Activated T-helper 9 cell treated with anti-CD3 and anti-CD28 coated beads, Interleukin-2, amount 50 U/mL, for 16 hours (primary cell): ENCODE results near the gene CNTN5.

Source experiments
- DNase-seq: peaks from one replicate; pipeline ENCODE4 v3.0.0-alpha.2; 2020; ENCODE audit warnings: low read depth

CNTN5 gene

GRCh38 chr11:99509863-99510262 lies 489.1 kb downstream of the CNTN5 start:
- DNase-seq: no peak

DNA sequence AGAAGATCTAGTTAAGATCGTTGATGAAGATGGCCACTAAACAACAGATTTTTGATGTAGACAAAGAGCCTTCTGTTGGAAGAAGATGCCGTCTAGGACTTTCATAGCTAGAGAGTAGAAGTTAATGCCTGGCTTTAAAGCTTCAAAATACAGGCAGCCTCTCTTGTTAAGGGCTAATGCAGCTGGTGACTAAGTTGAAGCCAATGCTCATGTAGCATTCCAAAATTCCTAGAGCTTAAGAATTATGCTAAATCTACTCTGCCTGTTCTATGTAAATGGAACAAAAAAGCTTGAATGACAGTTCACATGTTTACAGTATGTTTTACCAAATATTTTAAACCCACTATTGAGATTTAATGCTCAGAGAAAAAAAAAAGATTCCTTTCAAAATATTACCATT lies 492.6 kb downstream of the CNTN5 start:
- no peak for DNase-seq

- DNase-seq: no peak
Observed at GRCh38 chr11:99519095-99519494, 498.3 kb downstream of the CNTN5 start.

DNA sequence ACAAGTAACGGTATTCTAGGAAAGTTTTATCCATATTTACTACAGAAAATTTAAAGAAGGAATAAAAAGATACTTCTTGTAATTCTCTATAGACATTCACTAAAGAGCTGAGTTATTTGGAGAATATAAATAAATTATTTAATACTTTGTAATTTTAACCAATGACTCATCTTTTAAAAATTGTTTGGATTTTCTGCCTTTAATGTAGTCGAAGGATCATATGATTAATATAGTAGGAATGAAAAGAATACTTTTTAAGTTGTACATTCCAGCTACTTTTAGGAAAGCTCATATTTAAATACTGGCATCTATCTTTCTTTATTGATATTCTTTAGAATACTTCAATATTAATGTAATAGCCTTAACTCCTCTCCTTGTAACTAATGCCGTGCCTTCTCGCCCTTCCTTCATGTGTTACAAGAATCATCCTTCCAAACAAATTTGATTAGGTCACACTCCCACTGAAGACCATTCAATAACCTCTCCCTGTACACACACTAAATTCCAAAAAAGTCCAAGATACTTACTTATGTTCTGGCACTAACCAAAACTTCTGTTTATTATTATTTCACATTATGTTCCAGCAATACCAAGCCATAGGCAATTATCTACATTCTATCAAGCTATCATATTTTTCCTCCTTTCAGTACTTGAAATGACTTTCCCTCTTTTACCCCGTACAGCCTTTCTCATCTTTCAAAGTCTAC lies 501.9 kb downstream of the CNTN5 start:
- DNase-seq: no peak

GRCh38 chr11:99531468-99531867 lies 510.7 kb downstream of the CNTN5 start:
- no peak for DNase-seq

DNA sequence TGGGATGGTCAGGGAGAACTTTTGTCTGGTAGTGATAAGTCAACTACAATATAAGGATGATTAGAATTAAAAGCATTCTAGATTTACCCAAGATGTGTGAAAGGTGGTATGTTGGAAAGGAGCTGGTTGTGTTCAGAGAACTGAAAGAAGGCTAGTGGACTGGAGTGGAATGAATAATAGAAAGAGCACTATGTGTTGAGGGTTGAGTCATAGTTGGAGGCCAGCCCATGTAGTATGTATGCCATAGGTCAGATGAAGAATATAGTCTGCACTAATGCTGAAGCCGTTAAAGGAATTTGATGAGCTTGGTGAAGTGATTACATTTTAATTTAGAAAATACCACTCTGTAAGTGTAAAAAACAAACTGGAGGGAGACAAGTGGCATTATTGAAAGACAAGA lies 514.1 kb downstream of the CNTN5 start:
- DNase-seq: no peak

- DNase-seq: no peak
Observed at GRCh38 chr11:99535406-99535805, 514.7 kb downstream of the CNTN5 start.

DNA sequence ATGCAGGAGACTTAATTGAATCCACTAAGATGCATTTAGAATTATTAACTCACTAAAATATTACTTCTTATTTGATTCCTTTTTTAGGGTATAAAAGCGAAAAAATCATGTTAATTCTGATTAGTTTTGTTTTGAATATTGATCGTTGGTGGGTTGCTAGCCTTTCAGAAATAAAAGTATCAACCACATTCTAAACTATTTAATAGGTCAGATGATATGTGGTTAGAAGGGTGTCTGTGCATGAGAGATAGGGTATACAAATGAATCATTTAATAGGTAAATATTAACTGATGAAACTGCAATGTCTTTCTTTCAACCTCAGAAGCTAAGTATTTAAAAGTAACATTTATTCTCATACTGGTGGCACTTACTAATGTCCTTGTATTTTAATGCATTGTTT lies 515.1 kb downstream of the CNTN5 start:
- DNase-seq: no peak

DNA sequence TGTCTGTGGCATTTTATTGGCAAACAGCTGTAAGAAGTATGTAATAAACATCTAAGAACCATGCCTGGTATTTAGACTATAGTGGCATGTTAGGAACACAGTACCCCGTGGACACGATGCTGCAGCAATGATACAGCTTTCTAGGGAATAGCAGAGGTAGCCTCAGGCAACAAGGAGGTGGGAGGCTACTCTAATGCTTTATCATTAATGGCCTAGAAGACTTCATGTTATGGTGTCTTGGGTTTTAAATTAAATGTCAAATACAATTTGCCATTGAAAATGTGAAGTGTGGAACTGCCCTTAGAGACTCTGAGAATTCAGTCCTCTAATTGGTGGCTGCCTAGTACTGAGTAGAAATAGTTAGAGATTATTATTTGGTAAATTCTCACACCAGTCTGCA lies 516.9 kb downstream of the CNTN5 start:
- DNase-seq: no peak

DNA sequence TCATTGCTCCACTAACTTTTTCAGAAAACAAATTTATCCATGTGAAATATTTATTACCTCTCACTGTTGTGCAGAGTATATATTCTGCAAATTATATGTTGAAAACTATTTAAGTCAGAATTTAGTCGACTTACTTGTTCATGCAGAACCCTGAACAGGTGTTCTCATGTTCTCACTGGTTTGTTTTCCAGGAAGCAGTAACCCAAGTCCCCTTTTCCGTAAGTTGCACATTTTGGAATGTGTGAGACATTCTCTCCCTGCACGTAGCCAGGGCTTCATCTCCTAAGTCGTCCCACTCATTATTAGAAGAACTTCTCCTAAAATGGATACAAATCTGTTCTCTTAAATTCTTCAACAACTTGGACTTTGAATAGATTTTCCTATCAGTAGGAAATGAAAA lies 524.9 kb downstream of the CNTN5 start:
- no peak for DNase-seq

DNA sequence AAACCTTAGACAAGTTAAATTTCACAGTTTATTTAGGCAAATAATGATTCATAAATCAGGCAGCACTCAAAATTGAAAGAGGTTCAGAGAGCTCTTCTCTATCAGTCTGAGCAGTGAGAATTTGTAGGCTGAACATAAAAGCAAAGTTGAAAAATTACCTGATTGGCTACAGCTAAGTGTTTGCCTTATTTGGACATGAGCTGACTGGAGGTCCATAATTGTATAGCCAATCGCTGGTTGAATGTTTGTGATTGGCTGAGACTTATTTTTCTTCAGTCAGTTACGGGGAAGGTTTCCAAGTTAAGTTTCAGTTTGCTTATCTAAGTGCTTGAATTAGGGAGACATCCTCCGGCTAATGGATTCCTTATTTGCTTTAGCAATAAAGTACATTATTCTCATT lies 527.5 kb downstream of the CNTN5 start:
- no peak for DNase-seq

GRCh38 chr11:99554232-99554903 lies 533.6 kb downstream of the CNTN5 start:
- no peak for DNase-seq

GRCh38 chr11:99555486-99555885 lies 534.7 kb downstream of the CNTN5 start:
- DNase-seq: no peak

DNA sequence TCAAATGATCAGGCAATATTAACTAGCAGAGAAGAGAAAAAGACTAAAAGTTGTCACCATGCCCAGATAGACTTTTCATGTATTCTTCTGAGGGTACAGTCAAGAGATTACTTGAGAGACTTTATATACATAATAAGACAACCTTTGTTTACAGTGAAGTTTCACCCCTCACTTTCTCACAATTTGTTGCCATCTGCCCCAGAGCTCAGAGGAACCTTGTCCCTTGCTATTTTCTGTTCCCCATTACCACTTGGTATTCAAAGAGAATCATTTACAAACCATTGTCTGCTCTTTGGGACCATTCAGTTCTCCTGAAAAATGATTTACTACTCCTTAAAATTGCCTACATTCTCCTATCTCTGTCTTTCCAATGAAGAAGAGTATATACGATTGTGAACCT lies 544.6 kb downstream of the CNTN5 start:
- no peak for DNase-seq

GRCh38 chr11:99567334-99567956 lies 546.7 kb downstream of the CNTN5 start:
- DNase-seq: no peak

GRCh38 chr11:99568808-99569207 lies 548.1 kb downstream of the CNTN5 start:
- no peak for DNase-seq

DNA sequence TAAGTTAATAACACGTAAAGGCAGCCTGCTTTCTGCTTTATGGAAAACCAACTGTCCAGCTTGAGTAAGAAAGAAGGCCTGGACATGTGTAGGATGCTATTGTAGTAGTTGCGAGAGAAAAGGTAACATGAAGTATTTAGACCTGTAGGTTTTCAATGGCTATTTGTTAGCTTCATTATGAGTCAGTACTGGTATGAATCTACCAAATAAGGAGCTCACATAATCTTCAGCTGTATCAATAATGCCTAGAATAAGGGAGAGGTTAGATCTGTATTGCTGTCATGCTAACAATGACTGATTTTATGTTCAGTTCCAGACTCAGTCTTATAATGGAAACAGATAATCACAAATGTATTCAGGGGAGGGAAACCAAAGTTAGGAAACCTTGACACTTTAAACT lies 550.3 kb downstream of the CNTN5 start:
- DNase-seq: no peak

DNA sequence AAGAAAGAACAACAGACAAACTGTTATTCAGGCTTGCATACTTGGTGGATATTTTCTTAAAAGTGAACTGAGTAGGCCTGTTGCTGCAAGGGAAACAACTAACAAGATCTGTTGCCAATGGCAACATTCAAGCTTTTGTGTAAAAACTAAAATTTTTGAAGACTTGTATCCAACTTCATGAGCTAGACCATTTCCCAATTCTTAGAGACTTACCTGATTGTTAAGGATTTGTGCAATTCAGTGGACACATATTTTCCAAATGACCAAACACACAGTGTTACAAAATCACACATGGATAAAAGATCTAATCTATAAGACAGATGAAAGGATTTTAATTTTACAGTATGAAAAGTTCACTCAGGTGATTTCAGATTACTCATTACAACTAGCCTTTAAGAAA lies 564.1 kb downstream of the CNTN5 start:
- no peak for DNase-seq

GRCh38 chr11:99585606-99586005 lies 564.9 kb downstream of the CNTN5 start:
- no peak for DNase-seq

GRCh38 chr11:99589771-99590170 lies 569.0 kb downstream of the CNTN5 start:
- no peak for DNase-seq

DNA sequence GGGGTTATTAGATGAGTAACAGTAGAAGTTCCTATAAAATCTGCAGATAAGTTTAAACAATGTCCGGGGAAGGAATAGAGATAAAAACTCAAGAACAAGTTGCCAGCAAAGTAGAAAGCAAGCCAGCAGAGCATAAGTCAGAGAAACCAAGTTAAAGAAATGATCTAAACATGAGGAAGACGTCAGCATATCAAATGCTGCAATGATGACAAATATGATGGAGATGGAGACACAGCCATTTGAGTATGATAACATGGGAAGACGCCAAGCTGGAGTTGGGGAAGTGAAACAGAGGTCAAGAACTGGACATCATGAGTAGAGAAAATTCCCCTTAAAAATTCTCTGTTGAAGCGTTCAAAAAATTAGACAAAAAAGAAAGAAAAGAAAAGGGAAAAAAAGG lies 571.5 kb downstream of the CNTN5 start:
- no peak for DNase-seq

- DNase-seq: no peak
Observed at GRCh38 chr11:99593197-99593596, 572.4 kb downstream of the CNTN5 start.

- no peak for DNase-seq
Observed at GRCh38 chr11:99601179-99601578, 580.4 kb downstream of the CNTN5 start.

DNA sequence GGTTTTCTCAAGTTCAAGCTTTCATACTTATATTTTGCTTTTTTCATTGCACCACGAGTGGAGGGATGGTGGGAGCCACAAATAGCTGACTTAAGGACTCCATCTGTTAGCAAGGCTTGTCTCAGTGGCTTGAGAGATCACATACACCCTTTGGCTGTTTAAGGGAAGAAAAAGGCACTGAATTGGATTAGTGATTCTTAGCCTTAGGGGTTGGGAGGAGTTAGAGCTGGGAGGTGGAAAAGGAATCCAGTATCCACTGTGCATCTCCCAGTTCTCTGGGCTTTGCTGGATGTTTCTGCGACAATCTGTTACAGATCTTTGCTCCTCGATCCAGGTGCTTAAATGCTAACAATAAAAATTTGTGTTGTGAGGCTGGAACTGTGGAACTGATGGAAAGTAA lies 593.6 kb downstream of the CNTN5 start:
- DNase-seq: no peak
